K562 (cell line): Measurements from ENCODE around the gene PLCB3. TPM values are rescaled to one million over a fixed set of nuclear protein-coding genes. Genes with fewer than 3 reads are reported as not detected.

Experiments
- BACH1 ChIP-seq: fragments of 200-800 bp; sonication (Bioruptor generic); IDR thresholded peaks from 2 replicates; pipeline ENCODE4 v1.6.1; 2016; ENCODE audit warnings: missing genetic modification characterization, missing compliant biosample characterization
- BHLHE40 ChIP-seq: IDR thresholded peaks from 2 replicates; pipeline ENCODE4 v1.6.1; 2011; ENCODE audit warnings: low read length, improper control_type of control experiment
- FOXP1 ChIP-seq: sonication (generic); formaldehyde crosslinking; IDR thresholded peaks from 2 replicates; pipeline ENCODE4 v1.8.0; 2022; ENCODE audit warnings: mild to moderate bottlenecking, missing genetic modification reagents
- NR2C1 ChIP-seq, 2 experiments: fragments of 450-650 bp; IDR thresholded peaks; 2 replicates each; pipeline ENCODE4 v1.6.1; 2017; ENCODE audit warnings: mild to moderate bottlenecking in 2 of 2, antibody characterized with exemption in 1 of 2, inconsistent platforms in 1 of 2, missing compliant biosample characterization in 1 of 2, missing genetic modification characterization in 1 of 2
- POLR2AphosphoS5 ChIP-seq: IDR thresholded peaks from 2 replicates; pipeline ENCODE4 v1.6.1; 2011; ENCODE audit warnings: mild to moderate bottlenecking, low read depth, low read length, moderate library complexity; ENCODE audit not compliant: control insufficient read depth, insufficient read depth
- PTBP1 ChIP-seq: fragments of 200-400 bp; formaldehyde crosslinking; IDR thresholded peaks from 2 replicates; pipeline ENCODE4 v1.6.1; 2017; ENCODE audit warnings: low read depth, low read length
- SMARCA4 ChIP-seq: fragments of 450-650 bp; IDR thresholded peaks from 2 replicates; pipeline ENCODE4 v1.6.1; 2016
- SNIP1 ChIP-seq: fragments of 450-650 bp; IDR thresholded peaks from 2 replicates; pipeline ENCODE4 v1.7.1; 2017; ENCODE audit warnings: low read depth, mild to moderate bottlenecking
- SPI1 ChIP-seq: IDR thresholded peaks from 2 replicates; pipeline ENCODE4 v1.6.1; 2011; ENCODE audit warnings: low read depth, low read length, control low read depth, borderline replicate concordance
- SRSF3 ChIP-seq: fragments of 200-400 bp; formaldehyde crosslinking; IDR thresholded peaks from 2 replicates; pipeline ENCODE4 v1.6.1; 2016; ENCODE audit warnings: mild to moderate bottlenecking, low read length, moderate library complexity; ENCODE audit not compliant: insufficient read depth
- THRAP3 ChIP-seq: fragments of 450-650 bp; IDR thresholded peaks from 2 replicates; pipeline ENCODE4 v1.6.1; 2016; ENCODE audit warnings: mild to moderate bottlenecking, inconsistent platforms, borderline replicate concordance
- ZEB2 ChIP-seq: fragments of 450-650 bp; IDR thresholded peaks from 2 replicates; pipeline ENCODE4 v1.6.1; 2016
- polyA plus RNA-seq, 8 experiments: library from polyadenylated mRNA; depleted of rRNA in 4 of 8; stranded (reverse) in 5 of 8; unstranded in 3 of 8; fragments of >200 nt; fragmentation: Nextera tagmentation in 2 of 8; fragmentation: Illumina TruSeq in 1 of 8; extraction: Ambion mirVana in 2 of 8; extraction: Trizol in 1 of 8; gene quantifications; 2 replicates each; pipeline versions ENCODE4 v1.2.1 to v1.2.3, GENCODE V29; 2011 to 2014; ENCODE audit warnings: inconsistent platforms in 1 of 8, missing spikeins in 1 of 8
- total RNA-seq, 7 experiments: library from RNA; depleted of rRNA in 6 of 7; stranded (reverse); fragments of >200 nt in 6 of 7; fragmentation: Illumina TruSeq in 2 of 7; extraction: Trizol in 2 of 7; gene quantifications; 2 replicates each; pipeline versions ENCODE4 v1.2.1 to v1.2.3, GENCODE V29; 2011 to 2021; ENCODE audit warnings: low replicate concordance in 1 of 7
- TF ChIP-seq, protein P1 (sequence below): fragments of 200-800 bp; sonication (Bioruptor generic); IDR thresholded peaks from 2 replicates; pipeline ENCODE4 v1.6.1; 2017; ENCODE audit warnings: missing genetic modification characterization, missing compliant biosample characterization
- TF ChIP-seq, protein P2 (sequence below): fragments of 250-450 bp; sonication (Bioruptor Pico); IDR thresholded peaks from 2 replicates; pipeline ENCODE4 v1.4.0; 2020
- TF ChIP-seq, protein P3 (sequence below): sonication (generic); formaldehyde crosslinking; IDR thresholded peaks from 2 replicates; pipeline ENCODE4 v1.8.1; 2022; ENCODE audit warnings: missing genetic modification reagents

The PLCB3 gene
- total and polyA plus RNA-seq, 9 of the 15 experiments (the other 6 are each of a cell fraction or from before 2014, with no cell fraction given): 0.31 to 44.8 (median 14.6) TPM

DNA sequence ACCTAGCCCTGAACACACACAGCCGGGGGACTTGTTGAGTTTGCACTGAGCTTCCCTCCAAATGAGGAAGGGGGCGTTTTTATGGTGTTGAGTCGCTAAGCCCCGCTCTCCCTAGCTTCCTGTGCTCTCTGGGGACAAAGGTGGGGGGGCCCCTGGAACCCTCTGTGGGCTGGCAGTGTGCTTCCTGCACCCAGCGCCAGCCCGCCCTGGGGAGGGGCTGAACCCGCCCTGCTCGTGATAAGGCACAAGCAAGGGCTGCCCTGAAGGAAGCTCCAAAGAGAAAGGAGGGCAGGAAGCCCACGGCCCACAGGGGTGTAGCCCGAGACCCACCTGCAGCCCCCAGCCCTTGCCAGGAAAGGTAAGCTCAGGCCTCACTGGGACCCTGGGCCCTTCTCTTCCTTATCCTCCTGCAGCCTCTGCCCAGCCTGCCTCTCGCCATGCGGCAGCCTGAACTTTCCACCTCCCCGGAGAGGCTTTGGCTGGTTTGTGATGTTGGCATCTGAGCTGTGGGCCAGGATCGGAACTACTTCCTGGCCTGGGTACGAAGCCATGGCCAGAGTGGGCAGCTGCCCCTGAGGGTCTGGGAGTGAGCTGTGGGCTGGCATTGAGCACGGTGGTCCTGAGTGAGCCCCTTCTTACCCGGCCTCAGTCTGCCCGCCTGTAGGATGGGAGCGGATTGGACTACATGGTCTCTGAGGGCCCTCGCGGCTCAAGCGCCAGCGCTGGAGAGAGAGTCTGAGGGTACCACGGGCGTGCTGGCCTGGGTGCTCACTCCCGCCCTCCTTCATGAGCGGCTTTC, 44.7 kb upstream of the PLCB3 start, which contains the start of gene FERMT3 (continued):
- TF ChIP-seq, protein P1, sequence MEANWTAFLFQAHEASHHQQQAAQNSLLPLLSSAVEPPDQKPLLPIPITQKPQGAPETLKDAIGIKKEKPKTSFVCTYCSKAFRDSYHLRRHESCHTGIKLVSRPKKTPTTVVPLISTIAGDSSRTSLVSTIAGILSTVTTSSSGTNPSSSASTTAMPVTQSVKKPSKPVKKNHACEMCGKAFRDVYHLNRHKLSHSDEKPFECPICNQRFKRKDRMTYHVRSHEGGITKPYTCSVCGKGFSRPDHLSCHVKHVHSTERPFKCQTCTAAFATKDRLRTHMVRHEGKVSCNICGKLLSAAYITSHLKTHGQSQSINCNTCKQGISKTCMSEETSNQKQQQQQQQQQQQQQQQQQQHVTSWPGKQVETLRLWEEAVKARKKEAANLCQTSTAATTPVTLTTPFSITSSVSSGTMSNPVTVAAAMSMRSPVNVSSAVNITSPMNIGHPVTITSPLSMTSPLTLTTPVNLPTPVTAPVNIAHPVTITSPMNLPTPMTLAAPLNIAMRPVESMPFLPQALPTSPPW (CRISPR knock-in tag): peak; percentile 91
- TF ChIP-seq ZEB2 (no peak), SNIP1 (no peak), SMARCA4 (0 out of 2 replicates have a peak, but pooled peaks have one; percentile 11), THRAP3 (no peak), POLR2AphosphoS5 (peak; percentile 50; the same call in 1 of the 2 replicates), FOXP1 (peak; percentile 80), NR2C1 (IDR thresholded peaks at IDR 0.05) (no peak), NR2C1 (tag; IDR thresholded peaks at IDR 0.05) (peak; percentile 25; the same call in 1 of the 2 replicates), PTBP1 (peak; percentile 69; the same call in 1 of the 2 replicates), SRSF3 (no peak; the same call in 1 of the 2 replicates), BHLHE40 (peak; percentile 80), SPI1 (peak; percentile 71), BACH1 (tag) (no peak)
- TF ChIP-seq, protein P2, sequence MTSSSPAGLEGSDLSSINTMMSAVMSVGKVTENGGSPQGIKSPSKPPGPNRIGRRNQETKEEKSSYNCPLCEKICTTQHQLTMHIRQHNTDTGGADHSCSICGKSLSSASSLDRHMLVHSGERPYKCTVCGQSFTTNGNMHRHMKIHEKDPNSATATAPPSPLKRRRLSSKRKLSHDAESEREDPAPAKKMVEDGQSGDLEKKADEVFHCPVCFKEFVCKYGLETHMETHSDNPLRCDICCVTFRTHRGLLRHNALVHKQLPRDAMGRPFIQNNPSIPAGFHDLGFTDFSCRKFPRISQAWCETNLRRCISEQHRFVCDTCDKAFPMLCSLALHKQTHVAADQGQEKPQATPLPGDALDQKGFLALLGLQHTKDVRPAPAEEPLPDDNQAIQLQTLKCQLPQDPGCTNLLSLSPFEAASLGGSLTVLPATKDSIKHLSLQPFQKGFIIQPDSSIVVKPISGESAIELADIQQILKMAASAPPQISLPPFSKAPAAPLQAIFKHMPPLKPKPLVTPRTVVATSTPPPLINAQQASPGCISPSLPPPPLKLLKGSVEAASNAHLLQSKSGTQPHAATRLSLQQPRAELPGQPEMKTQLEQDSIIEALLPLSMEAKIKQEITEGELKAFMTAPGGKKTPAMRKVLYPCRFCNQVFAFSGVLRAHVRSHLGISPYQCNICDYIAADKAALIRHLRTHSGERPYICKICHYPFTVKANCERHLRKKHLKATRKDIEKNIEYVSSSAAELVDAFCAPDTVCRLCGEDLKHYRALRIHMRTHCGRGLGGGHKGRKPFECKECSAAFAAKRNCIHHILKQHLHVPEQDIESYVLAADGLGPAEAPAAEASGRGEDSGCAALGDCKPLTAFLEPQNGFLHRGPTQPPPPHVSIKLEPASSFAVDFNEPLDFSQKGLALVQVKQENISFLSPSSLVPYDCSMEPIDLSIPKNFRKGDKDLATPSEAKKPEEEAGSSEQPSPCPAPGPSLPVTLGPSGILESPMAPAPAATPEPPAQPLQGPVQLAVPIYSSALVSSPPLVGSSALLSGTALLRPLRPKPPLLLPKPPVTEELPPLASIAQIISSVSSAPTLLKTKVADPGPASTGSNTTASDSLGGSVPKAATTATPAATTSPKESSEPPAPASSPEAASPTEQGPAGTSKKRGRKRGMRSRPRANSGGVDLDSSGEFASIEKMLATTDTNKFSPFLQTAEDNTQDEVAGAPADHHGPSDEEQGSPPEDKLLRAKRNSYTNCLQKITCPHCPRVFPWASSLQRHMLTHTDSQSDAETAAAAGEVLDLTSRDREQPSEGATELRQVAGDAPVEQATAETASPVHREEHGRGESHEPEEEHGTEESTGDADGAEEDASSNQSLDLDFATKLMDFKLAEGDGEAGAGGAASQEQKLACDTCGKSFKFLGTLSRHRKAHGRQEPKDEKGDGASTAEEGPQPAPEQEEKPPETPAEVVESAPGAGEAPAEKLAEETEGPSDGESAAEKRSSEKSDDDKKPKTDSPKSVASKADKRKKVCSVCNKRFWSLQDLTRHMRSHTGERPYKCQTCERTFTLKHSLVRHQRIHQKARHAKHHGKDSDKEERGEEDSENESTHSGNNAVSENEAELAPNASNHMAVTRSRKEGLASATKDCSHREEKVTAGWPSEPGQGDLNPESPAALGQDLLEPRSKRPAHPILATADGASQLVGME: no peak
- TF ChIP-seq, protein P3, sequence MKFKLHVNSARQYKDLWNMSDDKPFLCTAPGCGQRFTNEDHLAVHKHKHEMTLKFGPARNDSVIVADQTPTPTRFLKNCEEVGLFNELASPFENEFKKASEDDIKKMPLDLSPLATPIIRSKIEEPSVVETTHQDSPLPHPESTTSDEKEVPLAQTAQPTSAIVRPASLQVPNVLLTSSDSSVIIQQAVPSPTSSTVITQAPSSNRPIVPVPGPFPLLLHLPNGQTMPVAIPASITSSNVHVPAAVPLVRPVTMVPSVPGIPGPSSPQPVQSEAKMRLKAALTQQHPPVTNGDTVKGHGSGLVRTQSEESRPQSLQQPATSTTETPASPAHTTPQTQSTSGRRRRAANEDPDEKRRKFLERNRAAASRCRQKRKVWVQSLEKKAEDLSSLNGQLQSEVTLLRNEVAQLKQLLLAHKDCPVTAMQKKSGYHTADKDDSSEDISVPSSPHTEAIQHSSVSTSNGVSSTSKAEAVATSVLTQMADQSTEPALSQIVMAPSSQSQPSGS (CRISPR knock-in tag): no peak
